Stimulated activated CD8-positive, alpha-beta memory T cell treated with anti-CD3 and anti-CD28 coated beads, Interleukin-15, amount 100 ng/mL, for 24 hours (primary cell): ENCODE results near the gene PRKCZ.
"Not testable (repeated sequence)": the region's sequence is repeated elsewhere in the genome, so short reads cannot be mapped to it uniquely, and the experiment has no call there.

Experiments used
- DNase-seq: peaks from one replicate; pipeline ENCODE4 v3.0.0-alpha.2; 2020; ENCODE audit warnings: low read depth

PRKCZ gene

GRCh38 chr1:2087766-2088165 lies 37.6 kb downstream of the PRKCZ start:
- DNase-seq = no peak

GRCh38 chr1:2088458-2088857 lies 38.2 kb downstream of the PRKCZ start:
- DNase-seq = no peak

GRCh38 chr1:2089051-2089450 lies 38.8 kb downstream of the PRKCZ start:
- DNase-seq = no peak

GRCh38 chr1:2090216-2090890 lies 40.1 kb downstream of the PRKCZ start:
- DNase-seq = no peak

GRCh38 chr1:2091611-2092604 lies 41.7 kb downstream of the PRKCZ start:
- DNase-seq = peak; percentile 13

- no peak for DNase-seq
Observed at GRCh38 chr1:2093055-2093454, 42.8 kb downstream of the PRKCZ start.

- no peak for DNase-seq
Observed at GRCh38 chr1:2093636-2094035, 43.4 kb downstream of the PRKCZ start.

GRCh38 chr1:2094269-2095158 lies 44.3 kb downstream of the PRKCZ start:
- DNase-seq = not testable (repeated sequence)

GRCh38 chr1:2095394-2095793 lies 45.2 kb downstream of the PRKCZ start:
- DNase-seq = no peak

- no peak for DNase-seq
Observed at GRCh38 chr1:2095981-2096736, 45.9 kb downstream of the PRKCZ start.

- no peak for DNase-seq
Observed at GRCh38 chr1:2097386-2098300, 47.4 kb downstream of the PRKCZ start.

GRCh38 chr1:2098301-2098698 lies 48.1 kb downstream of the PRKCZ start:
- no peak for DNase-seq

- no peak for DNase-seq
Observed at GRCh38 chr1:2098839-2099785, 48.9 kb downstream of the PRKCZ start.

- no peak for DNase-seq
Observed at GRCh38 chr1:2099886-2100779, 49.9 kb downstream of the PRKCZ start.

GRCh38 chr1:2100780-2101108 lies 50.5 kb downstream of the PRKCZ start:
- no peak for DNase-seq

GRCh38 chr1:2101531-2101930 lies 51.3 kb downstream of the PRKCZ start:
- DNase-seq = no peak

- no peak for DNase-seq
Observed at GRCh38 chr1:2101946-2102345, 51.7 kb downstream of the PRKCZ start.

- no peak for DNase-seq
Observed at GRCh38 chr1:2102753-2103152, 52.5 kb downstream of the PRKCZ start.
